Measurements from ENCODE around the gene FYN.
A peak's percentile ranks its signal among the peaks of the same experiment; 100 is the strongest.

GRCh38 chr6:111754423-111754822, 118.8 kb downstream of the FYN start:
- no peak for TF ChIP-seq MAX (IDR thresholded peaks at IDR 0.05)
- TF ChIP-seq CTCF (IDR thresholded peaks at IDR 0.05; ENCODE audit: low read depth, low read length, missing input control), result no peak
- TF ChIP-seq GABPA (IDR thresholded peaks at IDR 0.05 in 1 of 2, conservative IDR thresholded peaks at IDR 0.05 in 1 of 2), result no peak
- TF ChIP-seq SP1 (IDR thresholded peaks at IDR 0.05), result no peak
- TF ChIP-seq REST (IDR thresholded peaks at IDR 0.05), result no peak
- TF ChIP-seq TAF1 (conservative IDR thresholded peaks at IDR 0.05), result no peak
- no peak for TF ChIP-seq HNF4A (conservative IDR thresholded peaks at IDR 0.05)
- peak in 1 of 2 donors; percentile 3 for TF ChIP-seq RAD21 (IDR thresholded peaks at IDR 0.05)
- TF ChIP-seq ATF3 (IDR thresholded peaks at IDR 0.05), result no peak
- TF ChIP-seq EGR1 (IDR thresholded peaks at IDR 0.05; ENCODE audit: low read depth in 2 of 2), result no peak
- no peak for TF ChIP-seq YY1 (IDR thresholded peaks at IDR 0.05)
- TF ChIP-seq ZBTB33 (IDR thresholded peaks at IDR 0.05), result no peak
- TF ChIP-seq JUND (IDR thresholded peaks at IDR 0.05), result no peak
- no peak for TF ChIP-seq RXRA (IDR thresholded peaks at IDR 0.05)
